OCI-LY1 (cell line): ENCODE results near the gene LRRC28.

ENCODE experiments used
- EZH2 ChIP-seq: fragments of 200-600 bp; sonication (generic), shearing (Covaris generic); IDR thresholded peaks from 2 replicates; pipeline ENCODE4 v1.8.0; 2017; ENCODE audit warnings: borderline replicate concordance, mixed run types, mild to moderate bottlenecking, antibody characterized with exemption, low read length, moderate library complexity, mixed read lengths
- TF ChIP-seq, protein P1 (sequence below): fragments of 200-600 bp; sonication (generic), shearing (Covaris generic); IDR thresholded peaks from 2 replicates; pipeline ENCODE4 v1.5.1; 2017; ENCODE audit warnings: mild to moderate bottlenecking, antibody characterized with exemption, low read length, moderate library complexity, mixed read lengths

DNA sequence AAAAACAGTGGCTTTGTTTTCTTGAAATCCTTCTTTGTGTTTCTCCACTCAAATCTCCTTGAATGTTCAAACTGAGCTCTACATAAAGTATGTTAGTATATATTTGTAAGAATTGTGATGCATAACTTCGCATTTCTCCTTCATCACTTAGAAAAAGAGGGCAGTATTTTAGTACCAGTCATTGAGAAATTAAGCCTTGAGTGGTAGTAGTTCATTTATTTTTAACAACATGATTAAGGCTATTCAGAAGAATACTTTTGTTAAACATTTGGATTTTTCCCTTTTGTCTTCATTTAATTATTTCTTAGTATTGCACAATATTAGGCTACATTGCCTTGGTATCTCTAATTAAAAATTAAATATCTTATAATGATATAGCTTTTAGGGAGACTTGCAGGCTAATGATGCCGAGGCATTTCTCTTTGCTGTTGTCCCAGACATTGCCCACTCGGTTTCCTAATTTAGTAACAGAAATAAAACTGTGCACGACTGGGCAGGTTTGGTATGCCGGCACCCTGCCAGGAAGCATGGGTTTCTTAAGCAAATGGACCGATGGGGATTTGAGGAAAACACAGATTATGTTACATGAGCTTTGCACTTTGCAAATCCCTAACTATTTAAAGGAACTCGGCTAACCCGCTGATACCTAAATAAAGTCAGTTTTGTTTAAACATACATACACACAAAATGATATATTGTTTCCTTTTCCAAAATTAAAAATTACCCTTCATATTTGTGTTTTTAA lies 54.7 kb downstream of the LRRC28 start:
- TF ChIP-seq, protein P1, sequence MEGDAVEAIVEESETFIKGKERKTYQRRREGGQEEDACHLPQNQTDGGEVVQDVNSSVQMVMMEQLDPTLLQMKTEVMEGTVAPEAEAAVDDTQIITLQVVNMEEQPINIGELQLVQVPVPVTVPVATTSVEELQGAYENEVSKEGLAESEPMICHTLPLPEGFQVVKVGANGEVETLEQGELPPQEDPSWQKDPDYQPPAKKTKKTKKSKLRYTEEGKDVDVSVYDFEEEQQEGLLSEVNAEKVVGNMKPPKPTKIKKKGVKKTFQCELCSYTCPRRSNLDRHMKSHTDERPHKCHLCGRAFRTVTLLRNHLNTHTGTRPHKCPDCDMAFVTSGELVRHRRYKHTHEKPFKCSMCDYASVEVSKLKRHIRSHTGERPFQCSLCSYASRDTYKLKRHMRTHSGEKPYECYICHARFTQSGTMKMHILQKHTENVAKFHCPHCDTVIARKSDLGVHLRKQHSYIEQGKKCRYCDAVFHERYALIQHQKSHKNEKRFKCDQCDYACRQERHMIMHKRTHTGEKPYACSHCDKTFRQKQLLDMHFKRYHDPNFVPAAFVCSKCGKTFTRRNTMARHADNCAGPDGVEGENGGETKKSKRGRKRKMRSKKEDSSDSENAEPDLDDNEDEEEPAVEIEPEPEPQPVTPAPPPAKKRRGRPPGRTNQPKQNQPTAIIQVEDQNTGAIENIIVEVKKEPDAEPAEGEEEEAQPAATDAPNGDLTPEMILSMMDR = no peak
- no peak for TF ChIP-seq EZH2
